Activated B cell treated with CpG ODN at 0.5 μM for 24 hours (primary cell): ENCODE measurements around the gene AMOTL1. TPM values are rescaled to one million over a fixed set of nuclear protein-coding genes. Genes with fewer than 3 reads are reported as not detected.

ENCODE experiments used
- ATAC-seq: fragments of 200-7000 bp; cut with Tn5 transposase; one replicate; pipeline ENCODE4 v1.10.0; 2021; ENCODE audit warnings: low read depth, mild to moderate bottlenecking, moderate library complexity
- CTCF ChIA-PET: fragments of 350-600 bp; sonication (Branson Sonifier 250); formaldehyde crosslinking; loops from one replicate; lab custom pipeline; 2021; ENCODE audit warnings: antibody characterized with exemption; lab: Charles Lee
- POLR2A ChIA-PET: fragments of 350-600 bp; sonication (Branson Sonifier 250); formaldehyde crosslinking; loops from one replicate; lab custom pipeline; 2021; ENCODE audit warnings: antibody characterized with exemption; lab: Charles Lee
- DNase-seq: peaks from one replicate; pipeline ENCODE4 v3.0.0; 2022
- H3K27ac Mint-ChIP-seq: one replicate; pipeline ENCODE4 v1.8.0; 2020; ENCODE audit warnings: mixed read lengths
- H3K27me3 Mint-ChIP-seq: one replicate; pipeline ENCODE4 v1.8.0; 2021; ENCODE audit warnings: mixed read lengths
- H3K36me3 Mint-ChIP-seq: one replicate; pipeline ENCODE4 v1.8.0; 2021; ENCODE audit warnings: low read depth, mixed read lengths
- H3K4me1 Mint-ChIP-seq: one replicate; pipeline ENCODE4 v1.8.0; 2021; ENCODE audit warnings: mixed read lengths
- H3K4me3 Mint-ChIP-seq: one replicate; pipeline ENCODE4 v1.8.0; 2020; ENCODE audit warnings: mild to moderate bottlenecking, mixed read lengths
- H3K9me3 Mint-ChIP-seq: one replicate; pipeline ENCODE4 v1.8.0; 2020; ENCODE audit warnings: mixed read lengths
- CTCF ChIP-seq: fragments of 200-600 bp; IDR thresholded peaks from one replicate; pipeline ENCODE4 v1.8.0; 2022; ENCODE audit warnings: antibody characterized with exemption, mild to moderate bottlenecking
- intact Hi-C: fragments of 100-400 bp; cut with micrococcal nuclease; formaldehyde crosslinking; loops from one replicate; pipeline ENCODE4 v1.15.1; 2024
- total RNA-seq: library from RNA; stranded (reverse); gene quantifications from 2 replicates; pipeline ENCODE4 v1.2.3, GENCODE V29; 2022

Gene AMOTL1
- total RNA-seq, 1 donor from 2014 or later = 1.0 TPM

GRCh38 chr11:94925422-94926270, 157.5 kb downstream of the AMOTL1 start:
- Mint-ChIP-seq H3K4me1 (peaks cover 28% of the 10 kb centered on the region), H3K4me3 (no peak overlapping the region), H3K27ac (no peak overlapping the region), H3K36me3 (no peaks in the 10 kb centered on the region), H3K9me3 (no peaks in the 10 kb centered on the region), H3K27me3 (peaks cover 4% of the 10 kb centered on the region)
- no peak for TF ChIP-seq CTCF
- ATAC-seq = no peak
- intact Hi-C loops = no loop called here
- ChIA-PET POLR2A (no interaction called here), CTCF (interaction anchor here (0.6 kb wide), 1 partner anchor 418 kb away, joined by 3 read pairs; no protein-coding TSS in a partner anchor)
- DNase-seq = no peak

- peaks cover 28% of the 10 kb centered on the region for H3K4me1 Mint-ChIP-seq
- H3K4me3 Mint-ChIP-seq = no peak overlapping the region
- H3K27me3 Mint-ChIP-seq = peaks cover 4% of the 10 kb centered on the region
- H3K27ac Mint-ChIP-seq = no peak overlapping the region
- no peaks in the 10 kb centered on the region for H3K36me3 Mint-ChIP-seq
- intact Hi-C loops = no loop called here
- no peak for TF ChIP-seq CTCF
- CTCF ChIA-PET = interaction anchor here (0.6 kb wide), 1 partner anchor 418 kb away, joined by 3 read pairs; no protein-coding TSS in a partner anchor
- POLR2A ChIA-PET = no interaction called here
- ATAC-seq (no peak), DNase-seq (no peak)
- no peaks in the 10 kb centered on the region for H3K9me3 Mint-ChIP-seq
Observed at GRCh38 chr11:94926271-94926625, 158.1 kb downstream of the AMOTL1 start.

Other genes with a start within 250 kb of the AMOTL1 start
- 3.4 and 4.1 TPM in 2 replicates for gene FUT4, start 224.4 kb upstream of the AMOTL1 start, total RNA-seq
- gene PIWIL4, start 201.0 kb upstream of the AMOTL1 start, total RNA-seq = 0.62 and 1.1 TPM in 2 replicates
- 69.1 and 69.2 TPM in 2 replicates for gene CWC15, start 205.2 kb downstream of the AMOTL1 start, total RNA-seq
- 0.67 and 0.93 TPM in 2 replicates for gene KDM4D, start 205.4 kb downstream of the AMOTL1 start, total RNA-seq